Left ventricle myocardium superior (tissue), 1 donor: Measurements from ENCODE around the gene SCG5. TPM values are rescaled to one million over a fixed set of nuclear protein-coding genes. Genes with fewer than 3 reads are reported as not detected.

Experiments used
- ATAC-seq: fragments of 200-7000 bp; cut with Tn5 transposase; one replicate; pipeline ENCODE4 v1.9.1; 2020; ENCODE audit warnings: mild to moderate bottlenecking, moderate library complexity
- DNase-seq: peaks from one replicate; pipeline ENCODE4 v3.0.0-alpha.2; 2020
- intact Hi-C: fragments of 100-400 bp; cut with micrococcal nuclease; formaldehyde crosslinking; loops from one replicate; pipeline ENCODE4 v1.11.0; 2022
- total RNA-seq: library from RNA; stranded (reverse); fragmentation: NEBNext Ultra II Directional; extraction: Animal tissue kit (Norgen Biotek cat#: 25700); gene quantifications from one replicate; pipeline ENCODE4 v1.2.1, GENCODE V29; 2021
- donor health status: DM: no; HTN: yes; CAD: no; lungs with severe emphysema.

The SCG5 gene
- total RNA-seq, 1 donor from 2014 or later: not detected

- DNase-seq (no peak), ATAC-seq (no peak)
- intact Hi-C loops: no loop called here
Measured at GRCh38 chr15:32683906-32684584, 42.5 kb downstream of the SCG5 start.

DNA sequence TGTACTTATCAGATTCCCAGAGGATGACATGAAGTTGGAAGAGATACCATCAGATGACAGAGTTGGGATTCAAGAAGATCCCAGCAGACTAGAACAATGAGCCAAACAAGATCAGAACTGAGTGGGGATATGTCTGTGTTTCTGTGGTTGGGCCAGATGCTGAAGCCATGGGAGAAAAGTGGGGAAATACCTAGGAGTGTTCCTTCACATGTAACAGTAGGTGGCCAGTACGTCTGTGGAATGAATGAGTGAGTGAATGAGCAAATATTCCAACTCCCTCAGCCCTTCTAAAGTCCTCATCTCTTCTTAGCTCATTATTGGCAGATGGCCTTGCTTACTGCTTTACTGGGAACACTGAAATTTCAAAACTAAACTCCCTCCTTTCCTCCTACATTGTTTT, 44.1 kb downstream of the SCG5 start:
- ATAC-seq (no peak), DNase-seq (no peak)
- intact Hi-C loops: no loop called here

GRCh38 chr15:32687556-32687955, 46.0 kb downstream of the SCG5 start:
- no peak for DNase-seq
- intact Hi-C loops: no loop called here
- no peak for ATAC-seq

- DNase-seq (no peak), ATAC-seq (no peak)
- intact Hi-C loops: no loop called here
Measured at GRCh38 chr15:32688151-32688639, 46.7 kb downstream of the SCG5 start.

DNA sequence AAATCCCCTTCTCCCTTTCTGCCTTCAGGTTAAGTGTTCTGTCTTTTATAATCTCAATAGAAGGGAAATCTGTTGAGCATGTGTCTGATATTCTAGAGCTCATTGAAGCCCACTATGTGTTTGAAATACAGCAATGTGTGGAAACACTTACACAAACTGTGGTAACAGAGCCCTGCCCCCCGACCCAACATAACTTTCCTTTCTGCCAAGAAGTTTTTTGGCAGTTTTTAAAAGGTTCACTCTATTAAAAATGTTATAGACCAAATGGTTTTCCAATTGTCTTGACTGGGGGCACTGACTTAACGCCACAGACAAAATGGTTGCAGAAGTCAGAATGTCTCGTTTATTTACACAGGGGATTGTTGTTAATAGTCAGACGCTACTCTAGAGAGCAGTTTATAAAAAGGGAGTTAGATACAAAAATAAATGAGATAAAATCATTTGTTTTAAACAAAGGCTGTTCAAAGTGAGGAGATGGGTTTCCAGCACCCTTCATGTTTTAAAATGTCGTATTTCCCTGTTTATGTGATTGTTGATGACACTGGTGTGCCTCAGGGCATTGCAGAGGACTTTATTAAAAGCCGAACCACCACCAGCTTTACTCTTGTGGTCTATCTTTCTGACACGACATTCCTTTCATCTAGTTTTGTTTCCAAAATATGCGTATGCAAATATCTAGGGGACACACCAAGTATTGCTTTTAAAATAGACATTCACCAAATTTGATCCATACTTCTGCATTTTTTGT, 49.6 kb downstream of the SCG5 start:
- DNase-seq: no peak
- no peak for ATAC-seq
- intact Hi-C loops: no loop called here

DNA sequence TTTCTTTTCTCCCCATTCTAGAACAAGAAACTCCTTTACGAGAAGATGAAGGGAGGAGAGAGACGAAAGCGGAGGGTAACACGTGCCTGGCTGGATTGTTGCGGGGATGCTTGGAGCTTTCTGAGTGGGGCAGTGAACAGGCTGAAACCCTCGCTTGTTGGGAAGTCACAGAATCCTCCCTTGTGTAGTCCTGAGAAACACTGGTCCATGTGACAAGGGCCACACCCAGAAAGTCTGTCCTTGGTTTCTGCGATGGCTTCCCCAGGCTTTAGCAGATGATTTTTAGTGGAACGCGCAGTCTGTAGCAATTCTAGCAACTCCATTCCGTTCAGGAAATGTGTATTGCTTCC, 50.2 kb downstream of the SCG5 start:
- intact Hi-C loops: no loop called here
- ATAC-seq: no peak
- no peak for DNase-seq

GRCh38 chr15:32692286-32692685, 50.8 kb downstream of the SCG5 start:
- no peak for ATAC-seq
- intact Hi-C loops: no loop called here

DNA sequence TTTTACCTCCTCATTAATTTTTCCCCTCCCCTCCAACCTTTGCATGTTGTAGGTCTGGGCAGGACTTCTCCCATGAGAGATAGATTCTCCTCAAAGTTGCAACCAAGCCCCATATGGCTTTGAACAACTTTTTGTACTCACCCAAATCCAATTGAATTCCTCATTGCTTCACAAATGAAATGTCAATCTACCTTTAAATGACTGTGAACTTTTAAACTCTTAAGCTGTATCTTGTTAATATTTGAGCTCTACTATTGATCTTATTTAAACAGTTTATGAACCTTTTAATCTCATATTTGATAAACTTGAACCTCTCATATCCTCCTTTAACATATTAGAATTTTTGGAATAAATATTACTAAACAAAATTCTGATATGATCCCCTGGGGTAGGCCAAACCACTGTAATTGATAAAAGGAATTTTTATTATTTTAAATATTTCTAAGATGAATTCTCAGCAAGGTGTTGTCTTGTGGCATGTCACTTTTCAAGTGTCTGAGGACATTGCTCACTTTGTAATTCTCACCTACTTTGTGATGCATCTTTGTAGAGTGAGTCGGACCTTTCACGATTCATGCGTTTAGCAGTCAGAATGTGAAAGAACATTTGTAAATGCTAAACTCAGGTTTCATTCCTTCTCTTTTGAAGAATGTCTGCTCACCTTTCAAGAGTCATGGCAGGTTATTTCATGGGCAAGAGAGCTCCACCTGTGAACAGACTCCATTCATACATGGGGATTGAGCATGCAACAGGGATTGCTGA, 52.9 kb downstream of the SCG5 start:
- ATAC-seq: no peak
- intact Hi-C loops: no loop called here
- no peak for DNase-seq

More at GRCh38 chr15:32692286-32692685, 50.8 kb downstream of the SCG5 start:
- no peak for DNase-seq

GRCh38 chr15:32698773-32699390, 57.4 kb downstream of the SCG5 start:
- ATAC-seq: no peak
- no peak for DNase-seq
- intact Hi-C loops: no loop called here

- DNase-seq (no peak), ATAC-seq (no peak)
- intact Hi-C loops: no loop called here
Measured at GRCh38 chr15:32700501-32701150, 59.1 kb downstream of the SCG5 start.

GRCh38 chr15:32701863-32702262, 60.4 kb downstream of the SCG5 start:
- DNase-seq (no peak), ATAC-seq (no peak)
- intact Hi-C loops: no loop called here

- DNase-seq (no peak), ATAC-seq (no peak)
- intact Hi-C loops: no loop called here
Measured at GRCh38 chr15:32704395-32704981, 63.0 kb downstream of the SCG5 start.

- intact Hi-C loops: no loop called here
- no peak for ATAC-seq
- DNase-seq: no peak
Measured at GRCh38 chr15:32705446-32705845, 63.9 kb downstream of the SCG5 start.

DNA sequence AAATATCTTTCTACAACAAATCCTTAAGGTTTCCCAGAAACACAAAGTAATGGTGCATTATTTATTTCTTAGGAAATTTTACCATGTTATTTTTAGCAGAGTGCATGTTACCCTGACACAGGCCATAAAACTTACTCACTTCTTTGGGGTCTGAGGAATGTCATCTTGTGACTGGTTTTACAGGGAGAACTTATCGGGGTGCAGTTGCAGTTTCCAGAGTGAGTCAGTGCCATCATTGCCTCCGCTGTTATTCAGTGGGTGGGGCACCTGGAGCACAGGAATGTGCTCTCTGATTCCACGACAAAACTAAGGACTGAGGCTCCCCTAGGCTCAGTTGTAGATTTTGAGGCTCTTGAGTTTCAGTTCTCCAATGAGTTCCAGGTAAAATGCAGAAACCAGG, 65.2 kb downstream of the SCG5 start:
- ATAC-seq (no peak), DNase-seq (no peak)
- intact Hi-C loops: no loop called here

GRCh38 chr15:32707436-32707835, 65.9 kb downstream of the SCG5 start:
- intact Hi-C loops: no loop called here
- no peak for ATAC-seq
- DNase-seq: no peak

- intact Hi-C loops: no loop called here
- ATAC-seq: no peak
Measured at GRCh38 chr15:32709295-32710033, 68.0 kb downstream of the SCG5 start.

DNA sequence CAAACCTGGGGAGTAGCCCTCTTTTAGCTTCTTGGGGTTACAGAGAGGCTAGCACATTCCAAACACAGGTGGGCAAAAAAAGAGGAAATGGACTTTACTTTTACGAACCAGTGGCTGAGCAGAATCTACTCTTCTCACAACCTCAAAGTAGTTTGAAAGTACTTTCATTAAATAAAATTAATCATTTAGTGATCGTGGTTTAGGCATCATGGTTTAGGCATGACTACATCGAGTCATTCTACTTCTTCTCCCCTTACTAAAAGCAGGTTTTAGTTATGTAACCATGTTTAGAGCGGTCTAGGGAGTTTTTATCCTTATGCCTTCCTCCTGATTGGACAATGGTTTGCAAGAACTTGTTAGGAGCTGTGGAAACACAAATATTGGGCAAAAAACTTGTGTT, 73.8 kb downstream of the SCG5 start:
- intact Hi-C loops: no loop called here
- no peak for DNase-seq
- ATAC-seq: no peak

More at GRCh38 chr15:32709295-32710033, 68.0 kb downstream of the SCG5 start:
- DNase-seq: no peak

- ATAC-seq: no peak
- intact Hi-C loops: no loop called here
Measured at GRCh38 chr15:32716216-32716914, 74.9 kb downstream of the SCG5 start.

More at GRCh38 chr15:32716216-32716914, 74.9 kb downstream of the SCG5 start:
- no peak for DNase-seq
